ENCODE measurements around the gene PTCD2.
A peak's percentile ranks its signal among the peaks of the same experiment; 100 is the strongest.

The PTCD2 gene

GRCh38 chr5:72379936-72380335, 59.8 kb downstream of the PTCD2 start:
- TF ChIP-seq CTCF (IDR thresholded peaks at IDR 0.05; ENCODE audit: extremely low read depth, insufficient read depth, missing control alignments): no peak
- DNase-seq (ENCODE audit: low spot score): no peak
- in situ Hi-C loops (cut with MboI; ENCODE audit: low pct_unique_long_range_greater_than_20kb, low sequenced_read_pairs, unreplicated experiment): no loop called here

GRCh38 chr5:72380492-72381274, 60.5 kb downstream of the PTCD2 start:
- peak; percentile 27 for DNase-seq (ENCODE audit: low spot score)
- in situ Hi-C loops (cut with MboI; ENCODE audit: low pct_unique_long_range_greater_than_20kb, low sequenced_read_pairs, unreplicated experiment): no loop called here
- TF ChIP-seq CTCF (IDR thresholded peaks at IDR 0.05; ENCODE audit: extremely low read depth, insufficient read depth, missing control alignments): no peak

- no peak for TF ChIP-seq CTCF (IDR thresholded peaks at IDR 0.05; ENCODE audit: extremely low read depth, insufficient read depth, missing control alignments)
- DNase-seq (ENCODE audit: low spot score): no peak
- in situ Hi-C loops (cut with MboI; ENCODE audit: low pct_unique_long_range_greater_than_20kb, low sequenced_read_pairs, unreplicated experiment): no loop called here
Measured at GRCh38 chr5:72383280-72383679, 63.1 kb downstream of the PTCD2 start.

GRCh38 chr5:72383726-72384125, 63.6 kb downstream of the PTCD2 start:
- no peak for TF ChIP-seq CTCF (IDR thresholded peaks at IDR 0.05; ENCODE audit: extremely low read depth, insufficient read depth, missing control alignments)
- no peak for DNase-seq (ENCODE audit: low spot score)
- in situ Hi-C loops (cut with MboI; ENCODE audit: low pct_unique_long_range_greater_than_20kb, low sequenced_read_pairs, unreplicated experiment): no loop called here

GRCh38 chr5:72386639-72387038, 66.5 kb downstream of the PTCD2 start:
- in situ Hi-C loops (cut with MboI; ENCODE audit: low pct_unique_long_range_greater_than_20kb, low sequenced_read_pairs, unreplicated experiment): no loop called here
- no peak for DNase-seq (ENCODE audit: low spot score)
- TF ChIP-seq CTCF (IDR thresholded peaks at IDR 0.05; ENCODE audit: extremely low read depth, insufficient read depth, missing control alignments): no peak

- DNase-seq (ENCODE audit: low spot score): no peak
- no peak for TF ChIP-seq CTCF (IDR thresholded peaks at IDR 0.05; ENCODE audit: extremely low read depth, insufficient read depth, missing control alignments)
- in situ Hi-C loops (cut with MboI; ENCODE audit: low pct_unique_long_range_greater_than_20kb, low sequenced_read_pairs, unreplicated experiment): no loop called here
Measured at GRCh38 chr5:72387985-72388384, 67.8 kb downstream of the PTCD2 start.

All from GM13977 (cell line).